Measurements from ENCODE around the gene KIF5A.

- TF ChIP-seq CTCF (IDR thresholded peaks at IDR 0.05; ENCODE audit: insufficient read depth, low read length, poor library complexity, severe bottlenecking) (no peak), EZH2phosphoT487 (conservative IDR thresholded peaks at IDR 0.05; ENCODE audit: low read length) (no peak)
Measured at GRCh38 chr12:57611827-57612710, 62.2 kb downstream of the KIF5A start.

Data from SU-DHL-6 (cell line).